Activated CD4-positive, CD25-positive, alpha-beta regulatory T cell treated with anti-CD3 and anti-CD28 coated beads, Interleukin-2, amount 50 U/mL, for 24 hours (primary cell): ENCODE data around the gene SLC38A4.
"Not testable (repeated sequence)": the region's sequence is repeated elsewhere in the genome, so short reads cannot be mapped to it uniquely, and the experiment has no call there.

ENCODE experiments used
- ATAC-seq, 2 donors: fragments of 150-1000 bp; cut with Tn5 transposase; one replicate each; pipeline ENCODE4 v1.10.0; 2021; ENCODE audit warnings: mild to moderate bottlenecking in 1 of 2, moderate library complexity in 1 of 2

The SLC38A4 gene

GRCh38 chr12:46825591-46826414 is at the start of gene SLC38A4:
Gene SLC38A4, minus strand, starts transcription at chr12:46825997. Its CDS starts 32,926 bp downstream, at chr12:46793071.
- ATAC-seq: no peak

DNA sequence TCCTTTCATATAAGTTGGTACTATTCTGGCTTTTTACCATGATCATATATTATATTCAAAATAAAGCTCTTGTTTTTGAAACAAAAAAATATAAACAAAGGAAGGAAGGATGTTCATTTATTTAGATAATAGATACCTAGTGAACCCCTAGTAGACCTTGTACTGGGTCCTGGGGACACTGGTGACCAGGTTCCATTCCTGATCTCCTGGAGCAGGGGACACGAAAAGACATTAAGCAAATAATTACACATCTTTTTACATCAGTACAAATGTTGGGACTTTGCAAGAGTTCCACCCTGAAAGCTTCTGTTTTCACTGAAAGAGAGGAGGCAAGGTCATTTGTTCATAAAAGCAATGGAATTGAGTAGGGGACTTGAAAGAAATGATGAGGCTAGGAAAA is 49.3 kb upstream of the SLC38A4 start:
- no peak for ATAC-seq

DNA sequence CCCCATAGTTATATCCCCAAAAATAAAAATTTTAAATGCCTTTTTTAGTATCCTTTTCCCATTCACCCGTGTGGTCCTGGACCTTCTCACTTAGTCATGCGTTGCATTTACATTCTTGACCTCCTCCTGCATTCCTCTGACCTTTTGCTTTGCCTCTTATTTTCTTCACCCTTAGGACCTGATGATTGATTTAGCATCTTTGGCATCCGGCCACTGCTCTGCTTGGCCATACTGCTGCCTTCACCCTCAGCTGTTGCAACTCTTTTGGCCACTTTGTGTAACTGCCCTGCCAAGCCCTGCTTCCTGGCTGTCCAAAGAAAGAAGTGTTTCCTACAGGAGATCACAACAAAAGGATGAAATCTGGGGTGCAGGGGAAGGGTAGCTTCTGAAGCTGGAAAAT is 48.8 kb upstream of the SLC38A4 start:
- no peak for ATAC-seq

DNA sequence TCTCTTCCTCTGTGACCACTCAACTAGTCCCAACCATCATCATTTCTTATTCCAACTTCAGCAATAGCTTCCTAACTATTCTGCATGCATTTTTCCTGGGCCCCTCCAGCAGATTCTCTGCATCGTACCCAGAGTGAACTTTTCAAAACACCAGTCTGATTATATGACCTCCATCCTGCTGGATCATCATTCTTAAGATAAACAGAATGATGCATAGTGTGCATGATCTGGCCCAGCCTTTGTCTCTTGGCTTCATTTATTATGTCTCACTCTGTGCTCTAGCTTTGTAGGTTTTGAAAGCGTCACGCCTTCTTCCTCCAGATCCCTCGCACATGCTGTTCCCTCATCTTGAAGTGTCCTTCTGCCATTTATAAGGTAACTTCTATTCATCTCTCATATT is 46.3 kb upstream of the SLC38A4 start:
- no peak for ATAC-seq

- ATAC-seq: no peak
These were observed 39.5 kb upstream of the SLC38A4 start for GRCh38 chr12:46865311-46865710.

- no peak for ATAC-seq
These were observed 32.6 kb upstream of the SLC38A4 start for GRCh38 chr12:46858368-46858767.

DNA sequence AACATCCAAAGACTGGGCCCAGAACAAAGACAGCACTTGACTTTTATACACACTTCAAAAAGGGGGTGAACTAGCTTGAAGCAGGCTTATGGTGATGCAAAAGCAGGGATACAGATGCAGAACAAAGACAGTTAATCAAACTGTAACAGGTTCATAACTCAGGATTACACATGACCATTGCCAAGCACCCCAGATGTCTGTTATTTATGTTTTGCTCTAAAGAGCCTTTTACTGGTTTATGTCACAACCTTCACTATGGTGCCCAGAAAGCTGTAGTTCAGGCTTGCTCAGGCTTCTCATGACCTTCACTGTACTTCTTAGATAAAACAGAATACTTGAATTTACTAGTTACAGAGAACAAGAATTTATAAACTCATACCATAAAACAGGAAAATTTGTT is 31.7 kb upstream of the SLC38A4 start:
- ATAC-seq: no peak

GRCh38 chr12:46855760-46856159 is 30.0 kb upstream of the SLC38A4 start:
- ATAC-seq: no peak

GRCh38 chr12:46854188-46854587 is 28.4 kb upstream of the SLC38A4 start:
- ATAC-seq: not testable (repeated sequence)

GRCh38 chr12:46848792-46849191 is 23.0 kb upstream of the SLC38A4 start:
- ATAC-seq: not testable (repeated sequence)

DNA sequence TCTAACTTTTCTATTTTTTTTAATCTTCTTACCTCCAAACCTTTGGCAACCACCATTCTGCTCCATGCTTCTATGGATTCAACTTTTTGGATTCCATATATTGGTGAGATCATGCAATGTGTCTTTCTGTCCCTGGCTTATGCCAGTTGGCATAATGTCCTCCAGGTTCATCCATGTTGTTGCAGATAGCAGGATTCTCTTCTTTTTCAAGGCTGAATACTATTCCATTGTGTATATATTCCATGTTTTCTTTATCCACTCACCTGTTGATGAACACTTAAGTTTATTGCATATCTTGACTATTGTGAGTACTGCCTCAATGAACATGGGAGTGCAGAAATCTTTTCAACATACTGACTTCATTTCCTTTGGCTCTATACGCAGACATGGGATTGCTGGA is 21.2 kb upstream of the SLC38A4 start:
- ATAC-seq: no peak

DNA sequence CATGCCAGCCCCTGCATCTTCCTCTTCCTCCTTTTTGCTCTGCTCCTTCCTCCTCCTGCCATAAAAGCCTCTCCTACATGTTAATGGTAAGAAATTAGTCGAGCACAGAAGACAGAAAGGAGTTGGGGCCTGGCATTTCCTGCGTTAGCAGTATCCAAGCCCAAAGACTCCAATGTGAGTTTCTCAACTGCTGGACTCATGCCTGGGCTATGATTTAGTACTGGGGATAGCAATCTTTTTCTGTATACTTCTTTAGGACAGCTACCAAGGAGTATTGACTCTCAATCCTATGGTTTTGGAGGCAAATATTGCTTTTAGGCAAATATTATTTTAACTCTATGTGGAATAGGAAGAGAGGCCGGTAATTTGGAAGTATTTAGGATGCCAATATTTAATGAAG is 18.0 kb upstream of the SLC38A4 start:
- no peak for ATAC-seq

DNA sequence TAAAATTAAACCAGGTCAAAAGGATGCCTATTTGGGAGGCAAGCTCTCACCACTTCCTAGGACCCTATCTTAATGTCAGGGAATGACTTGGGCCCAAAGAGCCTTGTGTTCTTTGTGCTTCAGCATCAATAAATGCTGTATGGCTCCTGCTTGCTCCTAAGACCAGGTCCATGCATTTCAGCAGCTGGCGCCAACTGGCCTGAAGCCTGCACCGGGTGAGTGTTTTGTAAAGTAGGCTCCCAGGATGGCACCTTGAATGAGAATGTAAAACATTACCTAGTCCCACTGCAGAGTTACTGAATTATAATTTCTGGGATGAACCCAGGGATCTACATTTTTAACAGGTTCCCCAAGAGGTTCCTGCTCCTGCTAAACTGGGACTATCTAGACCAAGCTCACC is 16.1 kb upstream of the SLC38A4 start:
- ATAC-seq: no peak

- no peak for ATAC-seq
These were observed 14.2 kb upstream of the SLC38A4 start for GRCh38 chr12:46839964-46840363.

GRCh38 chr12:46839232-46839631 is 13.4 kb upstream of the SLC38A4 start:
- ATAC-seq: no peak

DNA sequence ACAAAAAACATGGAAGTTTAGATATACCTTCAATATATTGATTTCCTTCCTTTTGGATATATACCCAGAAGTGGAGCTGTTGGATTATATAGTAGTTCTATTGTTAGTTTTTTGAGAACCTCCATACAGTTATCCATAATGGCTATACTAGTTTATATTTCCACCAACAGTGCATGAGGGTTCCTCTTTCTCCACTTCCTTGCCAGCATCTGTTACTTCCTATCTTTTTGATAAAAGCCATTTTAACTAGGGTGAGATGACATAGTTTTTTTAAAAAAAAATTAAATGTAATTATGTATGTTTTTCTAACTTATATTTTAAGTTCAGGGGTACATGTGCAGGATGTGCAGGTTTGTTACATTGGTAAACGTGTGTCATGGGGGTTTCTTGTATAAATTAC is 10.0 kb upstream of the SLC38A4 start:
- no peak for ATAC-seq

DNA sequence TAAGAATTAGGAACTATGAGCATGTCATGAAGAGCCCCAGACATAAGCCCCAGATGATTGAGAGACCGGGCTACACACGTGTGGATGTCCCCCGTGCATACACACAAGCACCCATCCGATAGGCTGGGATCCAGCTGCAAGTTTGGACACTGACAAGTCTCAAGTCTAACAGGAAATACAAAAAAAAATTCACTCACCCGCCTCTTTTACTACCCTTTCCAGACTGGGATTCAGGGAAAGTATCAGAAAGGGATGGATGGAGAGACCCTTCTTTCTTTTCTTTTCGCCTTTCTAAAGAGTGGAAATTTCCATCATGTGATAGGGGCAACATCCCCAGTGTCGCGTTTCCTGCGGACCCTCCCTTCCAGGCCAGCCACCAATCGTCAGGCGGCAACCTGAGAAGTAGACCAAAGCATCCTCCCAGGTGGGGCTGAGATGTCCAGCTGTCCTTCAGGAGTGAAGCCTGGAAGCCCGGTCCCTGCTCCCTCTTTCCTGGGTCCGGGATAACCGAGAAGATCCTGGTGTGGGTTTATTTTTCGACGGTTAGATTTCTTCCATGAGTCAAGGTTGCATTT is 6.4 kb upstream of the SLC38A4 start:
- ATAC-seq: no peak

GRCh38 chr12:46831335-46832129 is 5.7 kb upstream of the SLC38A4 start:
- ATAC-seq: no peak

DNA sequence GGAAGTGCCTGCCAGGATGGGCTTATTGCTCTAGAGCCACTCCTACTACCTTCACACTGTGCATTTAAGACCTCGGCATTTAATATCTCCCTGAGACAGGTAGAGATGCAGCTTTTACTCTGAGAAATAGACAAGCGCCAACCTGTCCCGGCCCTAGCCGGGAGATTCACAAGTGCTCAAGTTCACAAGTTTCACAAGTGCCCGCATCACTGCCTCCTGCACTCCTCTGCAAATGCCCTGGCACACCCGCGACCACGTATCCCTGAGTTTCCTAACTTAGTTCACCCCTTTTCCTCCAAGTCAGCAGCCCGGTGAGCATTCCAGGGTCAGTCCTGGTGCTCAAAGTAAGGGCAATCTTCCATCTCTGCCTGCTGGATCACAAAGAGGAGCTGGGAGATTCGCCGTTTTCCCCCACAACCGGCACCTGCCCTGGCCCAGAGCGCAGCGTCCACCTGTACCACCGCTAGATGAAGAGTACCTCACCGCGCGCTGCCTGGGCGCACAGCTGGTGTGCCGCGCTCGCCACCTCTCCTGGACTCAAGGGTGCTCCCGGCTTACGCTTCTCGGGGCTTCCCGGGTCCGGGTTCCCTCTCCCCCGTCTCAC is 5.0 kb upstream of the SLC38A4 start:
- ATAC-seq: no peak

DNA sequence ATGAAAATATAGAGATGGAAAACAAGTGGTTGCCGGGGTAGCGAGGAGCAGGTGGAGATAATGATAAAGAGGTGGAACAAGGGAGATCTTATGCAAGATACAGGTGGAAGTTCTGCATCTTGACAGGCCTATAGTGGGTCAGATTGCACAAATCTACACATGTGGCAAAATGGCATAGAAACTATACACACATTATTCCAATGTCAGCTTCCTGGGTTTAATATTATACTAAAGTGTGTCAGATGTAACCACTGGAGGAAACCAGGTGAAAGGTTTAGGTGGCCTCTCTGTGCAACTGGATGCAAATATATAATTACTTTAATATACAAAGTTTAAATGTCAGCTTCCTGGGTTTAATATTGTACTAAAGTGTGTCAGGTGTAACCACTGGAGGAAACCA is 1.1 kb downstream of the SLC38A4 start:
- ATAC-seq: no peak

DNA sequence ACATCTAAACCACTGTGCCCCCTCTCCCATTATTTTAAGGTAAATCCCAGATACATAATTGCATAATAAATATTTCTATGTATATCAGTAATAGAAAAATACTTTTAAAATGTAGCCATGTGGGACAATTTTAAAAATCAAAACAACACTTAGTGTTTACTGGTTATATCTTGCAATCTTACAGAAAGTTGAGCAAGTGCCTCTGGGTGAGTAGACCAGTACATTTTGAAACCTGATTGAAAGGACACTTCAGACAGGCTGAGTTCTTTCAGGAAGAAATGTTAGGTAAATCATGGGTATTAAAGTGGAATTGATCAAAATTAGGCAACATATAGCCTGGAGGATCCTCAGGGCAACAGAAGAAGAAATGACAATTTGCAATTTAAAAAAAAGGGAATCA is 7.2 kb downstream of the SLC38A4 start:
- no peak for ATAC-seq

- ATAC-seq: no peak
These were observed 10.0 kb downstream of the SLC38A4 start for GRCh38 chr12:46815809-46816208.

GRCh38 chr12:46814143-46814542 is 11.7 kb downstream of the SLC38A4 start:
- ATAC-seq: no peak
